K562 (cell line): ENCODE measurements around the gene NSUN3.

ENCODE experiments used
- DACH1 ChIP-seq: fragments of 450-650 bp; IDR thresholded peaks from 2 replicates; pipeline ENCODE4 v1.6.1; 2018; ENCODE audit not compliant: partially characterized antibody
- EHMT2 ChIP-seq: fragments of 450-650 bp; IDR thresholded peaks from 2 replicates; pipeline ENCODE4 v1.6.1; 2018; ENCODE audit warnings: antibody characterized with exemption
- JUND ChIP-seq, 2 experiments: IDR thresholded peaks; 2 replicates in 1 of 2; 3 replicates in 1 of 2; pipeline ENCODE4 v1.6.1; 2011; ENCODE audit warnings: borderline replicate concordance in 2 of 2, low read depth in 2 of 2, low read length in 2 of 2, improper control_type of control experiment in 1 of 2, missing biosample characterization in 1 of 2, missing genetic modification characterization in 1 of 2, missing genetic modification reagents in 1 of 2
- NRF1 ChIP-seq, 2 experiments: fragments of 450-650 bp; IDR thresholded peaks in 1 of 2; conservative IDR thresholded peaks in 1 of 2; 2 replicates each; pipeline ENCODE4 v1.6.1; 2014; ENCODE audit warnings: mild to moderate bottlenecking in 2 of 2
- RFX5 ChIP-seq: IDR thresholded peaks from 2 replicates; pipeline ENCODE4 v1.6.1; 2011; ENCODE audit warnings: low read depth, mild to moderate bottlenecking, improper control_type of control experiment, low read length
- SMAD1 ChIP-seq: fragments of 150-350 bp; IDR thresholded peaks from 2 replicates; pipeline ENCODE4 v1.6.1; 2014; ENCODE audit warnings: low read length, low read depth; ENCODE audit not compliant: partially characterized antibody
- TF ChIP-seq, protein P1 (sequence below), 2 experiments: fragments of 450-650 bp in 1 of 2; sonication (generic) in 1 of 2; formaldehyde crosslinking in 1 of 2; IDR thresholded peaks; 2 replicates each; pipeline versions ENCODE4 v1.7.1 to v1.9.0; 2016 to 2022; ENCODE audit warnings: inconsistent platforms in 1 of 2, mild to moderate bottlenecking in 1 of 2, missing genetic modification reagents in 1 of 2
- TF ChIP-seq, protein P2 (sequence below), 3 experiments: IDR thresholded peaks in 2 of 3; conservative IDR thresholded peaks in 1 of 3; 2 replicates each; pipeline ENCODE4 v1.5.1; 2011 to 2012; ENCODE audit warnings: low read length in 3 of 3, mild to moderate bottlenecking in 3 of 3, control low read depth in 2 of 3, improper control_type of control experiment in 1 of 3, inconsistent platforms in 1 of 3, low read depth in 1 of 3, mixed read lengths in 1 of 3, moderate library complexity in 1 of 3; ENCODE audit not compliant: insufficient read depth in 2 of 3

DNA sequence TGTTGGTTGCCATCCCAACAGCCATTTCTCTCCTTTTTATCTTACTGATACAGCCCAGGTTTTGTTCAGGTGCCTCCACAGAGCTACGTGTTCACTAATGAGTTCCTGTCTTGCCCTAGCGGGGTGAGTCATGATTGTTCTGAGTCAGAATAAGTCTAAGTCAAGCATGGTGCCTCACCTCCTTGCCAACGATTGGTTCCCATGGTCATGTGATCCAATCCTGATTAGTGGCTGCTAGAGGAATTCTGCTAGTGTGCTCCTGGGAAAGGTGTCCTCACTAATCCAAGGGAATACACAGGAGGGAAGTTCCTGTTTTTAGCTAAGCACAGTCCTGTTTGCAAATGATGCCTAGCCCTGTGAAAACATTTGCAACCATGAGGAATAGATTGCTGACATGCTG, 99.8 kb downstream of the NSUN3 start:
- TF ChIP-seq DACH1, result no peak
- TF ChIP-seq EHMT2, result no peak
- TF ChIP-seq, protein P1, sequence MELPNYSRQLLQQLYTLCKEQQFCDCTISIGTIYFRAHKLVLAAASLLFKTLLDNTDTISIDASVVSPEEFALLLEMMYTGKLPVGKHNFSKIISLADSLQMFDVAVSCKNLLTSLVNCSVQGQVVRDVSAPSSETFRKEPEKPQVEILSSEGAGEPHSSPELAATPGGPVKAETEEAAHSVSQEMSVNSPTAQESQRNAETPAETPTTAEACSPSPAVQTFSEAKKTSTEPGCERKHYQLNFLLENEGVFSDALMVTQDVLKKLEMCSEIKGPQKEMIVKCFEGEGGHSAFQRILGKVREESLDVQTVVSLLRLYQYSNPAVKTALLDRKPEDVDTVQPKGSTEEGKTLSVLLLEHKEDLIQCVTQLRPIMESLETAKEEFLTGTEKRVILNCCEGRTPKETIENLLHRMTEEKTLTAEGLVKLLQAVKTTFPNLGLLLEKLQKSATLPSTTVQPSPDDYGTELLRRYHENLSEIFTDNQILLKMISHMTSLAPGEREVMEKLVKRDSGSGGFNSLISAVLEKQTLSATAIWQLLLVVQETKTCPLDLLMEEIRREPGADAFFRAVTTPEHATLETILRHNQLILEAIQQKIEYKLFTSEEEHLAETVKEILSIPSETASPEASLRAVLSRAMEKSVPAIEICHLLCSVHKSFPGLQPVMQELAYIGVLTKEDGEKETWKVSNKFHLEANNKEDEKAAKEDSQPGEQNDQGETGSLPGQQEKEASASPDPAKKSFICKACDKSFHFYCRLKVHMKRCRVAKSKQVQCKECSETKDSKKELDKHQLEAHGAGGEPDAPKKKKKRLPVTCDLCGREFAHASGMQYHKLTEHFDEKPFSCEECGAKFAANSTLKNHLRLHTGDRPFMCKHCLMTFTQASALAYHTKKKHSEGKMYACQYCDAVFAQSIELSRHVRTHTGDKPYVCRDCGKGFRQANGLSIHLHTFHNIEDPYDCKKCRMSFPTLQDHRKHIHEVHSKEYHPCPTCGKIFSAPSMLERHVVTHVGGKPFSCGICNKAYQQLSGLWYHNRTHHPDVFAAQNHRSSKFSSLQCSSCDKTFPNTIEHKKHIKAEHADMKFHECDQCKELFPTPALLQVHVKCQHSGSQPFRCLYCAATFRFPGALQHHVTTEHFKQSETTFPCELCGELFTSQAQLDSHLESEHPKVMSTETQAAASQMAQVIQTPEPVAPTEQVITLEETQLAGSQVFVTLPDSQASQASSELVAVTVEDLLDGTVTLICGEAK (IDR thresholded peaks at IDR 0.05), result no peak
- TF ChIP-seq, protein P1 (CRISPR knock-in tag; IDR thresholded peaks at IDR 0.05), result no peak
- no peak for TF ChIP-seq SMAD1
- peak; percentile 52; the same call in 1 of the 2 replicates for TF ChIP-seq JUND (IDR thresholded peaks at IDR 0.05; ENCODE audit: borderline replicate concordance, low read depth, low read length)
- peak; percentile 44; the same call in 1 of the 3 replicates for TF ChIP-seq JUND (tag; IDR thresholded peaks at IDR 0.05; ENCODE audit: borderline replicate concordance, low read depth, low read length)
- TF ChIP-seq, protein P2, sequence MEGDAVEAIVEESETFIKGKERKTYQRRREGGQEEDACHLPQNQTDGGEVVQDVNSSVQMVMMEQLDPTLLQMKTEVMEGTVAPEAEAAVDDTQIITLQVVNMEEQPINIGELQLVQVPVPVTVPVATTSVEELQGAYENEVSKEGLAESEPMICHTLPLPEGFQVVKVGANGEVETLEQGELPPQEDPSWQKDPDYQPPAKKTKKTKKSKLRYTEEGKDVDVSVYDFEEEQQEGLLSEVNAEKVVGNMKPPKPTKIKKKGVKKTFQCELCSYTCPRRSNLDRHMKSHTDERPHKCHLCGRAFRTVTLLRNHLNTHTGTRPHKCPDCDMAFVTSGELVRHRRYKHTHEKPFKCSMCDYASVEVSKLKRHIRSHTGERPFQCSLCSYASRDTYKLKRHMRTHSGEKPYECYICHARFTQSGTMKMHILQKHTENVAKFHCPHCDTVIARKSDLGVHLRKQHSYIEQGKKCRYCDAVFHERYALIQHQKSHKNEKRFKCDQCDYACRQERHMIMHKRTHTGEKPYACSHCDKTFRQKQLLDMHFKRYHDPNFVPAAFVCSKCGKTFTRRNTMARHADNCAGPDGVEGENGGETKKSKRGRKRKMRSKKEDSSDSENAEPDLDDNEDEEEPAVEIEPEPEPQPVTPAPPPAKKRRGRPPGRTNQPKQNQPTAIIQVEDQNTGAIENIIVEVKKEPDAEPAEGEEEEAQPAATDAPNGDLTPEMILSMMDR (IDR thresholded peaks at IDR 0.05 in 2 of 3, conservative IDR thresholded peaks at IDR 0.05 in 1 of 3; ENCODE audit: insufficient read depth in 2 of 3, low read depth in 1 of 3, low read length in 3 of 3), result no peak
- no peak for TF ChIP-seq NRF1 (conservative IDR thresholded peaks at IDR 0.05 in 1 of 2, IDR thresholded peaks at IDR 0.05 in 1 of 2)
- TF ChIP-seq RFX5, result no peak
